ENCODE results near the gene CAPN6. TPM values are rescaled to one million over a fixed set of nuclear protein-coding genes. Genes with fewer than 3 reads are reported as not detected.

Gene CAPN6
- total RNA-seq, 1 experiment from 2014 or later, result 0.10 TPM

DNA sequence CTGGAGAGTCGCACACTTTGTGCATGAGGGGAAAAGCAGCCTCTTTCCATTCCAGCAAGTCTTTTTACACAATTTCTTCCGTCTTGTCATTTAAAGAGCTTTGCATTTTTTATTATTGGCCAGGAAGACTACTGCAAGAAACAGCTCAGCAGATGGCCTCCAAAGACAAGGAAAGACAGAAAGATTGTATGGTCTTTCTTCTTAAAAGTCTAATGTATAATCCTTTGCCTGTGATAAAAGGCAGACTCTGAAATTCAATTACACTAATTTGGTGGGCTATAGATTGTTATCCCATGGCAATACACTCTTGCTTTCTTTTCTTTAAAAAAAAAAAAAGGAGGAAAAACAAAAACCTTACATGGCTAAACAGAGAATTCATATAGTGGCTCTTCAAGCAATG lies 5.9 kb downstream of the CAPN6 start (continued):
- TF ChIP-seq MAX (IDR thresholded peaks at IDR 0.05), result no peak
- no peak for TF ChIP-seq SIN3A (IDR thresholded peaks at IDR 0.05; ENCODE audit: low read depth)
- TF ChIP-seq TCF7L2 (IDR thresholded peaks at IDR 0.05; ENCODE audit: borderline replicate concordance, extremely low read depth, insufficient read depth, insufficient read length), result no peak

DNA sequence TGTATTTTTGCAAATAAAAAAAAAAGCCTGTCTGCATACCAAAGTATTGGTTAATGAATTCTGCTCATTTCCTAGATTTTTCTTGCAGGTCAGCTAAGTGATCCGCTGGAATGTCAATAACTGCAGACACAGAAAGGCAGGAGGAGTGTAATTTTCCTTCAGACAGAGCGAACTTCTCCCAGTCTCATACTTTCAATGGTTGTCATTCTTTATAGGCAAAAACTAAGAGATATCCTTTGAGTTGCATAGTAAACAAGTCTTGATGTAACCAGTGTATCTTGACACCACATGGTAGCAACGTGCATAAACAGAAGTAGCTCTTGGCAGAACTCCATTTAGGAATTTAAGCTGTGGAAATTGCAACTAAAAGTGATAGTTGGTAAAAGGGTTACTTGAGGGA lies 8.2 kb downstream of the CAPN6 start:
- no peak for ATAC-seq
- Histone ChIP-seq H3K9me2 (ENCODE audit: insufficient read depth) (no peaks in the 10 kb centered on the region), H3K4me1 (ENCODE audit: control insufficient read depth in 1 of 2, insufficient read depth in 2 of 2, low read length in 2 of 2) (no peaks in the 10 kb centered on the region), H3K79me2 (ENCODE audit: insufficient read depth, low read length) (no peaks in the 10 kb centered on the region), H3K27ac (ENCODE audit: low read depth, low read length) (no peak overlapping the region), H3K9me3 (ENCODE audit: control insufficient read depth in 1 of 2, insufficient read depth in 1 of 2, low read depth in 1 of 2, low read length in 2 of 2) (no peaks in the 10 kb centered on the region), H3K4me2 (ENCODE audit: low read length) (no peak overlapping the region), H3K9ac (ENCODE audit: low read length) (no peak overlapping the region), H4K20me1 (ENCODE audit: insufficient read depth) (no peaks in the 10 kb centered on the region), H2AFZ (ENCODE audit: low read depth, low read length, poor library complexity, severe bottlenecking) (no peak overlapping the region), H3K27me3 (ENCODE audit: insufficient read depth, low read length) (0 out of 2 replicates have a peak, but pooled peaks cover 20% of the 10 kb centered on the region), H3K36me3 (ENCODE audit: control insufficient read depth in 1 of 2, insufficient read depth in 2 of 2, low read length in 2 of 2) (no peaks in the 10 kb centered on the region), H3K4me3 (replicated peaks in 1 of 2; ENCODE audit: low read depth in 1 of 2, low read length in 2 of 2) (no peak overlapping the region)
- RAD21 ChIA-PET (ENCODE audit: low non-redundant PET in 1 of 2, low total read pairs in 2 of 2, uncharacterized antibody in 2 of 2, unreplicated experiment in 2 of 2), result no interaction called here
- CTCF ChIA-PET, result no interaction called here
- no peak for TF ChIP-seq SRF (IDR thresholded peaks at IDR 0.05; ENCODE audit: low read depth)
- no peak for TF ChIP-seq CEBPB (IDR thresholded peaks at IDR 0.05; ENCODE audit: low read depth)
- TF ChIP-seq, protein P1, sequence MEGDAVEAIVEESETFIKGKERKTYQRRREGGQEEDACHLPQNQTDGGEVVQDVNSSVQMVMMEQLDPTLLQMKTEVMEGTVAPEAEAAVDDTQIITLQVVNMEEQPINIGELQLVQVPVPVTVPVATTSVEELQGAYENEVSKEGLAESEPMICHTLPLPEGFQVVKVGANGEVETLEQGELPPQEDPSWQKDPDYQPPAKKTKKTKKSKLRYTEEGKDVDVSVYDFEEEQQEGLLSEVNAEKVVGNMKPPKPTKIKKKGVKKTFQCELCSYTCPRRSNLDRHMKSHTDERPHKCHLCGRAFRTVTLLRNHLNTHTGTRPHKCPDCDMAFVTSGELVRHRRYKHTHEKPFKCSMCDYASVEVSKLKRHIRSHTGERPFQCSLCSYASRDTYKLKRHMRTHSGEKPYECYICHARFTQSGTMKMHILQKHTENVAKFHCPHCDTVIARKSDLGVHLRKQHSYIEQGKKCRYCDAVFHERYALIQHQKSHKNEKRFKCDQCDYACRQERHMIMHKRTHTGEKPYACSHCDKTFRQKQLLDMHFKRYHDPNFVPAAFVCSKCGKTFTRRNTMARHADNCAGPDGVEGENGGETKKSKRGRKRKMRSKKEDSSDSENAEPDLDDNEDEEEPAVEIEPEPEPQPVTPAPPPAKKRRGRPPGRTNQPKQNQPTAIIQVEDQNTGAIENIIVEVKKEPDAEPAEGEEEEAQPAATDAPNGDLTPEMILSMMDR (IDR thresholded peaks at IDR 0.05 in 2 of 3, conservative IDR thresholded peaks at IDR 0.05 in 1 of 3; ENCODE audit: borderline replicate concordance in 1 of 3, insufficient read depth in 1 of 3, low read depth in 2 of 3, low read length in 2 of 3), result no peak
- no peak for TF ChIP-seq EZH2phosphoT487 (IDR thresholded peaks at IDR 0.05; ENCODE audit: borderline replicate concordance)
- TF ChIP-seq CBX3 (IDR thresholded peaks at IDR 0.05; ENCODE audit: low read depth), result no peak
- no peak for TF ChIP-seq POLR2A (IDR thresholded peaks at IDR 0.05; ENCODE audit: borderline replicate concordance, extremely low read depth, insufficient read depth, insufficient read length)
- no peak for TF ChIP-seq FOSL1 (IDR thresholded peaks at IDR 0.05; ENCODE audit: low read depth)
- no peak for TF ChIP-seq EZH2 (IDR thresholded peaks at IDR 0.05)
- TF ChIP-seq ZNF274 (IDR thresholded peaks at IDR 0.05; ENCODE audit: low read depth, low read length), result no peak
- no peak for TF ChIP-seq MAX (IDR thresholded peaks at IDR 0.05)
- no peak for TF ChIP-seq RAD21 (IDR thresholded peaks at IDR 0.05; ENCODE audit: low read depth)
- DNase-seq (ENCODE audit: low read depth, low spot score), result no peak
- no TSS peak for BruUV-seq (replicated peaks)
- intact Hi-C loops (cut with micrococcal nuclease), result no loop called here
- POLR2A ChIA-PET, result no interaction called here
